WTC11 (cell line): ENCODE results near the gene KRT34. TPM values are rescaled to one million over a fixed set of nuclear protein-coding genes. Genes with fewer than 3 reads are reported as not detected.

Experiments
- ATAC-seq: fragments of 200-7000 bp; cut with Tn5 transposase; 2 replicates; pipeline ENCODE4 v1.10.0; 2021; ENCODE audit warnings: mild to moderate bottlenecking, moderate library complexity
- CTCF ChIA-PET: fragments of 300-600 bp; sonication (Branson Sonifier 250); formaldehyde crosslinking; loops from one replicate; lab custom pipeline; 2021; ENCODE audit warnings: antibody characterized with exemption; lab: Charles Lee
- POLR2A ChIA-PET: fragments of 350-600 bp; sonication (Branson Sonifier 250); formaldehyde crosslinking; loops from one replicate; lab custom pipeline; 2021; ENCODE audit warnings: antibody characterized with exemption; lab: Charles Lee
- DNase-seq: peaks from one replicate; pipeline ENCODE4 v3.0.0; 2021; ENCODE audit warnings: low spot score
- H3K27ac Mint-ChIP-seq: 2 replicates; pipeline ENCODE4 v1.8.0; 2021; ENCODE audit warnings: mixed read lengths
- H3K27me3 Mint-ChIP-seq: 2 replicates; pipeline ENCODE4 v1.8.0; 2021; ENCODE audit warnings: low read depth, mild to moderate bottlenecking, moderate library complexity, mixed read lengths
- H3K36me3 Mint-ChIP-seq: 2 replicates; pipeline ENCODE4 v1.8.0; 2021; ENCODE audit warnings: mixed read lengths
- H3K4me1 Mint-ChIP-seq: 2 replicates; pipeline ENCODE4 v1.8.0; 2022; ENCODE audit warnings: mixed read lengths
- H3K4me3 Mint-ChIP-seq: 2 replicates; pipeline ENCODE4 v1.8.0; 2021; ENCODE audit warnings: mild to moderate bottlenecking, moderate library complexity, mixed read lengths
- H3K9me3 Mint-ChIP-seq: 2 replicates; pipeline ENCODE4 v1.8.0; 2021; ENCODE audit warnings: mixed read lengths
- ARID4B ChIP-seq: sonication (generic); formaldehyde crosslinking; IDR thresholded peaks from 2 replicates; pipeline ENCODE4 v1.8.0; 2023; ENCODE audit warnings: missing genetic modification reagents, mild to moderate bottlenecking, borderline replicate concordance
- CBFB ChIP-seq: sonication (generic); formaldehyde crosslinking; IDR thresholded peaks from 2 replicates; pipeline ENCODE4 v1.8.1; 2022; ENCODE audit warnings: mild to moderate bottlenecking, low read depth, missing genetic modification reagents
- E2F4 ChIP-seq: sonication (generic); formaldehyde crosslinking; IDR thresholded peaks from 2 replicates; pipeline ENCODE4 v1.8.1; 2022; ENCODE audit warnings: low read depth, mild to moderate bottlenecking, moderate library complexity, missing genetic modification reagents, borderline replicate concordance
- HMGA2 ChIP-seq: fragments of 250-450 bp; sonication (Bioruptor Pico); IDR thresholded peaks from 2 replicates; pipeline ENCODE4 v1.4.0; 2021; ENCODE audit warnings: mild to moderate bottlenecking, moderate library complexity
- IRF2 ChIP-seq: sonication (generic); formaldehyde crosslinking; IDR thresholded peaks from 2 replicates; pipeline ENCODE4 v1.8.0; 2022; ENCODE audit warnings: low read depth, missing genetic modification reagents, borderline replicate concordance
- NFE2L1 ChIP-seq: sonication (generic); formaldehyde crosslinking; IDR thresholded peaks from 2 replicates; pipeline ENCODE4 v1.8.1; 2023; ENCODE audit warnings: missing genetic modification reagents
- NR1H2 ChIP-seq: sonication (generic); formaldehyde crosslinking; IDR thresholded peaks from 2 replicates; pipeline ENCODE4 v1.9.0; 2021; ENCODE audit warnings: mild to moderate bottlenecking, moderate library complexity, missing genetic modification reagents
- OVOL2 ChIP-seq: fragments of 250-450 bp; sonication (Bioruptor Pico); IDR thresholded peaks from 2 replicates; pipeline ENCODE4 v1.9.0; 2021; ENCODE audit warnings: mild to moderate bottlenecking, borderline replicate concordance
- PRRX2 ChIP-seq: fragments of 250-450 bp; sonication (Bioruptor Pico); IDR thresholded peaks from 2 replicates; pipeline ENCODE4 v1.8.0; 2021; ENCODE audit warnings: mild to moderate bottlenecking
- RELA ChIP-seq: sonication (generic); formaldehyde crosslinking; IDR thresholded peaks from 2 replicates; pipeline ENCODE4 v1.8.1; 2022; ENCODE audit warnings: missing genetic modification reagents, mild to moderate bottlenecking, borderline replicate concordance
- SOX15 ChIP-seq: fragments of 250-450 bp; sonication (Bioruptor Pico); IDR thresholded peaks from 2 replicates; pipeline ENCODE4 v1.9.0; 2021; ENCODE audit warnings: mild to moderate bottlenecking
- SP1 ChIP-seq: sonication (generic); formaldehyde crosslinking; conservative IDR thresholded peaks from 2 replicates; pipeline ENCODE4 v1.8.1; 2022; ENCODE audit warnings: missing genetic modification reagents
- USF1 ChIP-seq: sonication (generic); formaldehyde crosslinking; IDR thresholded peaks from 2 replicates; pipeline ENCODE4 v1.8.0; 2022; ENCODE audit warnings: mild to moderate bottlenecking, missing genetic modification reagents
- ZBTB21 ChIP-seq: sonication (generic); formaldehyde crosslinking; IDR thresholded peaks from 2 replicates; pipeline ENCODE4 v1.8.1; 2023; ENCODE audit warnings: mild to moderate bottlenecking, missing genetic modification reagents, borderline replicate concordance
- ZNF138 ChIP-seq: sonication (generic); formaldehyde crosslinking; conservative IDR thresholded peaks from 2 replicates; pipeline ENCODE4 v1.8.1; 2022; ENCODE audit warnings: mild to moderate bottlenecking, moderate library complexity, missing genetic modification reagents
- ZNF219 ChIP-seq: sonication (generic); formaldehyde crosslinking; IDR thresholded peaks from 2 replicates; pipeline ENCODE4 v1.8.0; 2023; ENCODE audit warnings: missing genetic modification reagents, mild to moderate bottlenecking, borderline replicate concordance
- ZNF317 ChIP-seq: sonication (generic); formaldehyde crosslinking; IDR thresholded peaks from 2 replicates; pipeline ENCODE4 v1.8.1; 2023; ENCODE audit warnings: low read depth, mild to moderate bottlenecking, moderate library complexity, missing genetic modification reagents, borderline replicate concordance
- ZNF396 ChIP-seq: fragments of 250-450 bp; sonication (Bioruptor Pico); IDR thresholded peaks from 2 replicates; pipeline ENCODE4 v1.8.0; 2021; ENCODE audit warnings: mild to moderate bottlenecking, moderate library complexity, borderline replicate concordance
- ZNF671 ChIP-seq: fragments of 250-450 bp; sonication (Bioruptor Pico); IDR thresholded peaks from 2 replicates; pipeline ENCODE4 v1.8.0; 2021; ENCODE audit warnings: mild to moderate bottlenecking
- total RNA-seq: library from RNA; stranded (reverse); gene quantifications from 3 replicates; pipeline ENCODE4 v1.2.3, GENCODE V29; 2021
- TF ChIP-seq, protein P1 (sequence below): fragments of 250-450 bp; sonication (Bioruptor Pico); conservative IDR thresholded peaks from 2 replicates; pipeline ENCODE4 v1.9.0; 2021; ENCODE audit warnings: mild to moderate bottlenecking
- TF ChIP-seq, protein P2 (sequence below): sonication (generic); formaldehyde crosslinking; IDR thresholded peaks from 2 replicates; pipeline ENCODE4 v1.8.1; 2023; ENCODE audit warnings: mild to moderate bottlenecking, missing genetic modification reagents
- TF ChIP-seq, protein P3 (sequence below): fragments of 250-450 bp; sonication (Bioruptor Pico); IDR thresholded peaks from 2 replicates; pipeline ENCODE4 v1.9.0; 2021; ENCODE audit warnings: mild to moderate bottlenecking
- TF ChIP-seq, protein P4 (sequence below): sonication (generic); formaldehyde crosslinking; IDR thresholded peaks from 2 replicates; pipeline ENCODE4 v1.8.0; 2023; ENCODE audit warnings: missing genetic modification reagents
- TF ChIP-seq, protein P5 (sequence below): sonication (generic); formaldehyde crosslinking; IDR thresholded peaks from 2 replicates; pipeline ENCODE4 v1.8.1; 2022; ENCODE audit warnings: mild to moderate bottlenecking, moderate library complexity, missing genetic modification reagents

KRT34 gene
- total RNA-seq, 1 experiment from 2014 or later: not detected

DNA sequence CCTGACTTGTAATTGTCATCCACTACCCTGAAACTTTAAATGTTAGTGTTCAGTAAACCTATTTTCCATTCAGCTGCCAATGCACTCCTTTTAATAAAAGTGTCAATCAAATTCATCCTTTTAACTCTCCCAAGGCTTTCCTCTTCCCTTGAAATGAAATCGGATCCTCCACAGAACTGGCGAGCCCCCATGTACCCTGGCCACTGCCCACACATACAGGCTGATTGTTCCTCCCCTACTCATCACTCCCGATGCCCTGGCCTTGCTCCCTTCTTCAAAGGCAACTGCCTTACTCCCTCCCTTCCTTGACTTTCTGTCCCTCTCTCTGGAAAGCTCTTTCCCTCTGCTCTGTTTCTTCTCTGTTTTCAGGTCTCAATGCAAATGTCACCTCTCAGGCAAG is 39.1 kb downstream of the KRT34 start:
- ATAC-seq: no peak
- peaks cover 10% of the 10 kb centered on the region for H3K36me3 Mint-ChIP-seq
- no peak for DNase-seq

GRCh38 chr17:41340934-41341861 is 40.9 kb downstream of the KRT34 start:
- Mint-ChIP-seq H3K4me1 (no peaks in the 10 kb centered on the region), H3K27ac (no peak overlapping the region), H3K36me3 (peaks cover 10% of the 10 kb centered on the region), H3K27me3 (peaks cover 3% of the 10 kb centered on the region), H3K9me3 (peaks cover 36% of the 10 kb centered on the region), H3K4me3 (no peak overlapping the region)
- DNase-seq (no peak), ATAC-seq (no peak)
- ChIA-PET POLR2A (no interaction called here), CTCF (interaction anchor here (1.1 to 2.8 kb wide), 2 partner anchors 12 to 19 kb away, joined by 6 to 11 read pairs; no protein-coding TSS in a partner anchor)
- TF ChIP-seq SP1 (no peak), USF1 (CRISPR knock-in tag) (no peak), ARID4B (CRISPR knock-in tag) (no peak), CBFB (CRISPR knock-in tag) (no peak), ZNF138 (no peak), RELA (CRISPR knock-in tag) (no peak), ZNF219 (no peak), OVOL2 (CRISPR knock-in tag) (no peak), ZBTB21 (CRISPR knock-in tag) (no peak), ZNF671 (CRISPR knock-in tag) (no peak), E2F4 (CRISPR knock-in tag) (no peak), PRRX2 (CRISPR knock-in tag) (no peak), ZNF317 (no peak), NR1H2 (CRISPR knock-in tag) (no peak)
- TF ChIP-seq, protein P1, sequence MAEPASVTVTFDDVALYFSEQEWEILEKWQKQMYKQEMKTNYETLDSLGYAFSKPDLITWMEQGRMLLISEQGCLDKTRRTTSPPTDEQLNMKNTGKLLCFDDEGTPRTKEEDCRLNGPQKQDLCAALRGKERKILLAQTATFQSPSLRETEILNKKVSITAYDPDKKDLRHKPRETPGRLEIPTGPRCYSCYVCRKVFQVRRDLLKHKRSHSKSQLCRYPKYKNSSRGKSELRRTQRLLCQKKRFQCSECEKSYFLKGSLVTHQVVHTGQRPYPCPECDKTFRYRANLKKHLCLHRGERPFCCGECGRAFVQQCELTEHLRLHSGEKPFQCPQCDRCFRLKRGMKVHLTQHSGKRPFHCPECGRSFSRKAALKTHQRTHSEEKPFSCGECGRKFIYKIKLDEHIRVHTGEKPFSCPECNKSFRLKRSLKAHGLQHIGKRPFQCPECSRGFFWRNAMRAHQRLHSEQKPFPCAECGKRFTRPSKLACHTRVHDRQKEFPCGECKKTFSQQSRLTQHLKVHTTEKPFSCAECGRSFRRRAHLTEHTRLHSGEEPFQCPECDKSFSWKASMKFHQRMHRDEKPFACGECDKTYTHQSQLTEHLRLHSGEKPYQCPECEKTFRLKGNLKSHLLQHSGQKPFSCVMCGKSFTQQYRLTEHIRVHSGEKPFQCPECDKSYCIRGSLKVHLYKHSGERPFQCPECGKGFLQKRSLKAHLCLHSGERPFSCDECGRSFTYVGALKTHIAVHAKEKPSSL (CRISPR knock-in tag): no peak
- TF ChIP-seq, protein P2, sequence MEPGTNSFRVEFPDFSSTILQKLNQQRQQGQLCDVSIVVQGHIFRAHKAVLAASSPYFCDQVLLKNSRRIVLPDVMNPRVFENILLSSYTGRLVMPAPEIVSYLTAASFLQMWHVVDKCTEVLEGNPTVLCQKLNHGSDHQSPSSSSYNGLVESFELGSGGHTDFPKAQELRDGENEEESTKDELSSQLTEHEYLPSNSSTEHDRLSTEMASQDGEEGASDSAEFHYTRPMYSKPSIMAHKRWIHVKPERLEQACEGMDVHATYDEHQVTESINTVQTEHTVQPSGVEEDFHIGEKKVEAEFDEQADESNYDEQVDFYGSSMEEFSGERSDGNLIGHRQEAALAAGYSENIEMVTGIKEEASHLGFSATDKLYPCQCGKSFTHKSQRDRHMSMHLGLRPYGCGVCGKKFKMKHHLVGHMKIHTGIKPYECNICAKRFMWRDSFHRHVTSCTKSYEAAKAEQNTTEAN (CRISPR knock-in tag): no peak

More for the DNA sequence above, 39.1 kb downstream of the KRT34 start:
- TF ChIP-seq, protein P3, sequence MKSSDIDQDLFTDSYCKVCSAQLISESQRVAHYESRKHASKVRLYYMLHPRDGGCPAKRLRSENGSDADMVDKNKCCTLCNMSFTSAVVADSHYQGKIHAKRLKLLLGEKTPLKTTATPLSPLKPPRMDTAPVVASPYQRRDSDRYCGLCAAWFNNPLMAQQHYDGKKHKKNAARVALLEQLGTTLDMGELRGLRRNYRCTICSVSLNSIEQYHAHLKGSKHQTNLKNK (CRISPR knock-in tag): no peak
- TF ChIP-seq SOX15 (no peak), IRF2 (CRISPR knock-in tag) (no peak), NFE2L1 (CRISPR knock-in tag) (no peak), HMGA2 (no peak), ZNF396 (CRISPR knock-in tag) (no peak)
- TF ChIP-seq, protein P4, sequence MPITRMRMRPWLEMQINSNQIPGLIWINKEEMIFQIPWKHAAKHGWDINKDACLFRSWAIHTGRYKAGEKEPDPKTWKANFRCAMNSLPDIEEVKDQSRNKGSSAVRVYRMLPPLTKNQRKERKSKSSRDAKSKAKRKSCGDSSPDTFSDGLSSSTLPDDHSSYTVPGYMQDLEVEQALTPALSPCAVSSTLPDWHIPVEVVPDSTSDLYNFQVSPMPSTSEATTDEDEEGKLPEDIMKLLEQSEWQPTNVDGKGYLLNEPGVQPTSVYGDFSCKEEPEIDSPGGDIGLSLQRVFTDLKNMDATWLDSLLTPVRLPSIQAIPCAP (CRISPR knock-in tag): no peak
- TF ChIP-seq, protein P5, sequence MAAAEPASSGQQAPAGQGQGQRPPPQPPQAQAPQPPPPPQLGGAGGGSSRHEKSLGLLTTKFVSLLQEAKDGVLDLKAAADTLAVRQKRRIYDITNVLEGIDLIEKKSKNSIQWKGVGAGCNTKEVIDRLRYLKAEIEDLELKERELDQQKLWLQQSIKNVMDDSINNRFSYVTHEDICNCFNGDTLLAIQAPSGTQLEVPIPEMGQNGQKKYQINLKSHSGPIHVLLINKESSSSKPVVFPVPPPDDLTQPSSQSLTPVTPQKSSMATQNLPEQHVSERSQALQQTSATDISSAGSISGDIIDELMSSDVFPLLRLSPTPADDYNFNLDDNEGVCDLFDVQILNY: no peak
- H3K9me3 Mint-ChIP-seq: peaks cover 32% of the 10 kb centered on the region
- ChIA-PET POLR2A (no interaction called here), CTCF (no interaction called here)
- H3K4me3 Mint-ChIP-seq: no peak overlapping the region
- no peak overlapping the region for H3K27ac Mint-ChIP-seq
- H3K27me3 Mint-ChIP-seq: peaks cover 3% of the 10 kb centered on the region
- H3K4me1 Mint-ChIP-seq: no peaks in the 10 kb centered on the region
